Measurements from ENCODE around the gene FLYWCH1. TPM values are rescaled to one million over a fixed set of nuclear protein-coding genes. Genes with fewer than 3 reads are reported as not detected.
A peak's percentile ranks its signal among the peaks of the same experiment; 100 is the strongest.

The FLYWCH1 gene
- total and polyA plus RNA-seq, 2 donors (not counting 1 experiment from before 2014, with no cell fraction given), result 12.0 to 58.5 TPM

GRCh38 chr16:2966043-2966807 is 54.5 kb downstream of the FLYWCH1 start:
- peaks cover 51% of the 10 kb centered on the region for H3K27me3 ChIP-seq (ENCODE audit: control insufficient read depth, insufficient read depth, low read length)

GRCh38 chr16:2966808-2967191 is 55.1 kb downstream of the FLYWCH1 start:
- peaks cover 51% of the 10 kb centered on the region for H3K27me3 ChIP-seq (ENCODE audit: control insufficient read depth, insufficient read depth, low read length)
- TF ChIP-seq CTCF (conservative IDR thresholded peaks at IDR 0.05 in 1 of 2, IDR thresholded peaks at IDR 0.05 in 1 of 2; ENCODE audit: low read depth in 1 of 2, low read length in 2 of 2), result no peak
- TF ChIP-seq EZH2 (IDR thresholded peaks at IDR 0.05; ENCODE audit: low read length, missing control alignments), result peak; percentile 88

More at GRCh38 chr16:2966043-2966807, 54.5 kb downstream of the FLYWCH1 start:
- TF ChIP-seq CTCF (conservative IDR thresholded peaks at IDR 0.05 in 1 of 2, IDR thresholded peaks at IDR 0.05 in 1 of 2; ENCODE audit: low read depth in 1 of 2, low read length in 2 of 2) (no peak), EZH2 (IDR thresholded peaks at IDR 0.05; ENCODE audit: low read length, missing control alignments) (peak; percentile 63)
- no peak overlapping the region for H3K27ac ChIP-seq (ENCODE audit: insufficient read depth, low read length)
- no peaks in the 10 kb centered on the region for H3K79me2 ChIP-seq (ENCODE audit: control insufficient read depth, insufficient read depth, low read length)
- no peaks in the 10 kb centered on the region for H4K20me1 ChIP-seq (ENCODE audit: control insufficient read depth, extremely low read depth, insufficient read depth, low read length)
- H3K4me1 ChIP-seq (ENCODE audit: control insufficient read depth, extremely low read depth, insufficient read depth, low read length), result peaks cover 2% of the 10 kb centered on the region
- no peak overlapping the region for H3K9ac ChIP-seq (ENCODE audit: insufficient read depth, low read length)
- no peak overlapping the region for H3K4me3 ChIP-seq (replicated peaks in 1 of 4; ENCODE audit: control extremely low read depth in 1 of 4, insufficient read depth in 1 of 4, low read depth in 3 of 4, low read length in 4 of 4)
- DNase-seq (ENCODE audit: low read depth in 2 of 2), result no peak
- no peaks in the 10 kb centered on the region for H3K36me3 ChIP-seq (ENCODE audit: control insufficient read depth, insufficient read depth, low read length)
- H3K9me3 ChIP-seq (ENCODE audit: control insufficient read depth, insufficient read depth, low read depth, low read length), result no peaks in the 10 kb centered on the region
- no peak overlapping the region for H3K4me2 ChIP-seq (ENCODE audit: extremely low read depth, insufficient read depth, low read length)
- no peak overlapping the region for H2AFZ ChIP-seq (ENCODE audit: low read length)

GRCh38 chr16:2967211-2967631 is 55.5 kb downstream of the FLYWCH1 start:
- Histone ChIP-seq H3K27me3 (ENCODE audit: control insufficient read depth, insufficient read depth, low read length) (peaks cover 47% of the 10 kb centered on the region), H3K4me3 (replicated peaks in 1 of 4; ENCODE audit: control extremely low read depth in 1 of 4, insufficient read depth in 1 of 4, low read depth in 3 of 4, low read length in 4 of 4) (no peak overlapping the region), H3K27ac (ENCODE audit: insufficient read depth, low read length) (no peak overlapping the region), H3K36me3 (ENCODE audit: control insufficient read depth, insufficient read depth, low read length) (no peaks in the 10 kb centered on the region), H3K9me3 (ENCODE audit: control insufficient read depth, insufficient read depth, low read depth, low read length) (no peaks in the 10 kb centered on the region), H3K9ac (ENCODE audit: insufficient read depth, low read length) (no peak overlapping the region), H2AFZ (ENCODE audit: low read length) (no peak overlapping the region), H3K4me1 (ENCODE audit: control insufficient read depth, extremely low read depth, insufficient read depth, low read length) (peaks cover 2% of the 10 kb centered on the region), H3K79me2 (ENCODE audit: control insufficient read depth, insufficient read depth, low read length) (no peaks in the 10 kb centered on the region), H3K4me2 (ENCODE audit: extremely low read depth, insufficient read depth, low read length) (no peak overlapping the region), H4K20me1 (ENCODE audit: control insufficient read depth, extremely low read depth, insufficient read depth, low read length) (no peaks in the 10 kb centered on the region)
- DNase-seq (ENCODE audit: low read depth in 2 of 2), result no peak
- TF ChIP-seq CTCF (conservative IDR thresholded peaks at IDR 0.05 in 1 of 2, IDR thresholded peaks at IDR 0.05 in 1 of 2; ENCODE audit: low read depth in 1 of 2, low read length in 2 of 2) (no peak), EZH2 (IDR thresholded peaks at IDR 0.05; ENCODE audit: low read length, missing control alignments) (no peak)

More at GRCh38 chr16:2966808-2967191, 55.1 kb downstream of the FLYWCH1 start:
- no peak overlapping the region for H3K27ac ChIP-seq (ENCODE audit: insufficient read depth, low read length)
- no peak for DNase-seq (ENCODE audit: low read depth in 2 of 2)
- H3K79me2 ChIP-seq (ENCODE audit: control insufficient read depth, insufficient read depth, low read length), result no peaks in the 10 kb centered on the region
- H3K4me1 ChIP-seq (ENCODE audit: control insufficient read depth, extremely low read depth, insufficient read depth, low read length), result peaks cover 2% of the 10 kb centered on the region
- no peaks in the 10 kb centered on the region for H3K9me3 ChIP-seq (ENCODE audit: control insufficient read depth, insufficient read depth, low read depth, low read length)
- no peaks in the 10 kb centered on the region for H4K20me1 ChIP-seq (ENCODE audit: control insufficient read depth, extremely low read depth, insufficient read depth, low read length)
- no peak overlapping the region for H3K4me2 ChIP-seq (ENCODE audit: extremely low read depth, insufficient read depth, low read length)
- H3K4me3 ChIP-seq (replicated peaks in 1 of 4; ENCODE audit: control extremely low read depth in 1 of 4, insufficient read depth in 1 of 4, low read depth in 3 of 4, low read length in 4 of 4), result no peak overlapping the region
- H3K9ac ChIP-seq (ENCODE audit: insufficient read depth, low read length), result no peak overlapping the region
- no peaks in the 10 kb centered on the region for H3K36me3 ChIP-seq (ENCODE audit: control insufficient read depth, insufficient read depth, low read length)
- H2AFZ ChIP-seq (ENCODE audit: low read length), result no peak overlapping the region

Data from fibroblast of lung (primary cell).